ENCODE data around the gene GLT1D1.

Gene GLT1D1

GRCh38 chr12:128991716-128992115, 138.4 kb downstream of the GLT1D1 start:
- ATAC-seq: no peak
- no peak for TF ChIP-seq RARB (CRISPR knock-in tag; IDR thresholded peaks at IDR 0.05)
- TF ChIP-seq ISL1 (CRISPR knock-in tag; IDR thresholded peaks at IDR 0.05): no peak
- no peak for TF ChIP-seq ZFP3 (CRISPR knock-in tag; IDR thresholded peaks at IDR 0.05)

- no peak for TF ChIP-seq OSR1 (CRISPR knock-in tag; IDR thresholded peaks at IDR 0.05)
- no peak for TF ChIP-seq SNAI2 (CRISPR knock-in tag; IDR thresholded peaks at IDR 0.05)
- no peak for TF ChIP-seq ZNF565 (CRISPR knock-in tag; conservative IDR thresholded peaks at IDR 0.05; ENCODE audit: low read depth)
- no peak for TF ChIP-seq ZFP30 (CRISPR knock-in tag; IDR thresholded peaks at IDR 0.05)
- TF ChIP-seq TOX (CRISPR knock-in tag; IDR thresholded peaks at IDR 0.05; ENCODE audit: borderline replicate concordance): no peak
- no peak for TF ChIP-seq ISL1 (CRISPR knock-in tag; IDR thresholded peaks at IDR 0.05)
- ATAC-seq: no peak
Measured at GRCh38 chr12:128992116-128992515, 138.8 kb downstream of the GLT1D1 start.

- TF ChIP-seq ZFP3 (CRISPR knock-in tag; IDR thresholded peaks at IDR 0.05) (no peak), ISL1 (CRISPR knock-in tag; IDR thresholded peaks at IDR 0.05) (no peak), CSDC2 (CRISPR knock-in tag; IDR thresholded peaks at IDR 0.05) (no peak), ESRRG (CRISPR knock-in tag; IDR thresholded peaks at IDR 0.05) (no peak), ZNF70 (CRISPR knock-in tag; IDR thresholded peaks at IDR 0.05) (no peak), OSR1 (CRISPR knock-in tag; IDR thresholded peaks at IDR 0.05) (no peak), ZFP30 (CRISPR knock-in tag; IDR thresholded peaks at IDR 0.05) (no peak), SNAI2 (CRISPR knock-in tag; IDR thresholded peaks at IDR 0.05) (no peak), PPARA (CRISPR knock-in tag; IDR thresholded peaks at IDR 0.05; ENCODE audit: borderline replicate concordance) (no peak), ZNF8 (CRISPR knock-in tag; IDR thresholded peaks at IDR 0.05) (no peak), CSRNP3 (CRISPR knock-in tag; IDR thresholded peaks at IDR 0.05) (no peak), GLIS3 (CRISPR knock-in tag; IDR thresholded peaks at IDR 0.05) (no peak), TCF4 (CRISPR knock-in tag; IDR thresholded peaks at IDR 0.05; ENCODE audit: borderline replicate concordance) (no peak), PATZ1 (CRISPR knock-in tag; IDR thresholded peaks at IDR 0.05; ENCODE audit: borderline replicate concordance) (no peak), ZNF565 (CRISPR knock-in tag; conservative IDR thresholded peaks at IDR 0.05; ENCODE audit: low read depth) (no peak), BACH2 (CRISPR knock-in tag; IDR thresholded peaks at IDR 0.05; ENCODE audit: borderline replicate concordance) (no peak), ZC3H10 (CRISPR knock-in tag; IDR thresholded peaks at IDR 0.05) (no peak), RARB (CRISPR knock-in tag; IDR thresholded peaks at IDR 0.05) (no peak), ARNTL (CRISPR knock-in tag; IDR thresholded peaks at IDR 0.05; ENCODE audit: borderline replicate concordance, low read depth) (no peak), TSHZ2 (CRISPR knock-in tag; IDR thresholded peaks at IDR 0.05) (no peak)
- no peak for ATAC-seq
Measured at GRCh38 chr12:128992550-128992949, 139.3 kb downstream of the GLT1D1 start.

- ATAC-seq: no peak
- TF ChIP-seq ZC3H10 (CRISPR knock-in tag; IDR thresholded peaks at IDR 0.05): no peak
- TF ChIP-seq PATZ1 (CRISPR knock-in tag; IDR thresholded peaks at IDR 0.05; ENCODE audit: borderline replicate concordance): no peak
Measured at GRCh38 chr12:128994856-128995255, 141.6 kb downstream of the GLT1D1 start.
